GM19043 (cell line): ENCODE data around the gene PSMD12.
"Not testable (repeated sequence)": the region's sequence is repeated elsewhere in the genome, so short reads cannot be mapped to it uniquely, and the experiment has no call there.

Experiments used
- ATAC-seq: cut with Tn5 transposase; IDR thresholded peaks from one replicate; pipeline ENCODE4 v1.9.1; 2021; ENCODE audit warnings: low read depth; ENCODE audit not compliant: unreplicated experiment

The PSMD12 gene

GRCh38 chr17:67366193-67367157 is at the start of gene PSMD12:
Gene PSMD12, minus strand, starts transcription at chr17:67366577. Its CDS starts 58 bp downstream, at chr17:67366519.
- peak; percentile 78 for ATAC-seq

- no peak for ATAC-seq
These were observed 48.9 kb upstream of the PSMD12 start for GRCh38 chr17:67415291-67415690.

GRCh38 chr17:67414559-67414958 is 48.2 kb upstream of the PSMD12 start:
- ATAC-seq = no peak

- ATAC-seq = no peak
These were observed 47.8 kb upstream of the PSMD12 start for GRCh38 chr17:67414130-67414529.

- ATAC-seq = no peak
These were observed 47.0 kb upstream of the PSMD12 start for GRCh38 chr17:67413388-67413787.

GRCh38 chr17:67412941-67413340 is 46.6 kb upstream of the PSMD12 start:
- ATAC-seq = no peak

GRCh38 chr17:67412032-67412431 is 45.7 kb upstream of the PSMD12 start:
- no peak for ATAC-seq

- ATAC-seq = no peak
These were observed 45.0 kb upstream of the PSMD12 start for GRCh38 chr17:67411397-67411796.

- not testable (repeated sequence) for ATAC-seq
These were observed 42.1 kb upstream of the PSMD12 start for GRCh38 chr17:67408455-67408830.

GRCh38 chr17:67403483-67403882 is 37.1 kb upstream of the PSMD12 start:
- no peak for ATAC-seq

GRCh38 chr17:67403065-67403464 is 36.7 kb upstream of the PSMD12 start:
- no peak for ATAC-seq

- no peak for ATAC-seq
These were observed 35.5 kb upstream of the PSMD12 start for GRCh38 chr17:67401598-67402504.

GRCh38 chr17:67401106-67401505 is 34.7 kb upstream of the PSMD12 start:
- no peak for ATAC-seq

- no peak for ATAC-seq
These were observed 33.8 kb upstream of the PSMD12 start for GRCh38 chr17:67400193-67400592.

- ATAC-seq = no peak
These were observed 33.3 kb upstream of the PSMD12 start for GRCh38 chr17:67399676-67400075.

- no peak for ATAC-seq
These were observed 27.5 kb upstream of the PSMD12 start for GRCh38 chr17:67393809-67394397.

GRCh38 chr17:67392111-67392510 is 25.7 kb upstream of the PSMD12 start:
- no peak for ATAC-seq

- ATAC-seq = peak; percentile 98
These were observed 24.4 kb upstream of the PSMD12 start for GRCh38 chr17:67390646-67391361.

- no peak for ATAC-seq
These were observed 23.7 kb upstream of the PSMD12 start for GRCh38 chr17:67390006-67390645.

- ATAC-seq = no peak
These were observed 22.6 kb upstream of the PSMD12 start for GRCh38 chr17:67388986-67389385.
